ENCODE data around the gene MORC3.

DNA sequence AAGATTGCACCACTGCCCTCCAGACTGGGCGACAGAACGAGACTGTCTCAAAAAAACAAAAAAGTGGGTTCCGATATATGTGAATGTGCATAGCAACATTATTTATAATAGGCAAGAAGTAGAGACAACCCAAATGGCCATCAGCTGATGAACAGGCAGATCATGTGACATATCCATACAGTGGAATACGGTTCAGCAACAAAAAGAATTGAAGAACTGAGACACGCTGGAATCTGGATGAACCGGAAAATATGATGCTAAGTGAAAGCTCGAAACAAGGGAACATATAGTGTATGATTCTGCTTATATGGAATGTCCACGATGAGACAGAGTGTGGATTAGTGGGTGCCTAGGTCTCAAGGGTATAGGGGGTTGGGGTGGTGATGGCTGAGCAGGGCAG, 28.5 kb upstream of the MORC3 start:
- TF ChIP-seq, protein P1, sequence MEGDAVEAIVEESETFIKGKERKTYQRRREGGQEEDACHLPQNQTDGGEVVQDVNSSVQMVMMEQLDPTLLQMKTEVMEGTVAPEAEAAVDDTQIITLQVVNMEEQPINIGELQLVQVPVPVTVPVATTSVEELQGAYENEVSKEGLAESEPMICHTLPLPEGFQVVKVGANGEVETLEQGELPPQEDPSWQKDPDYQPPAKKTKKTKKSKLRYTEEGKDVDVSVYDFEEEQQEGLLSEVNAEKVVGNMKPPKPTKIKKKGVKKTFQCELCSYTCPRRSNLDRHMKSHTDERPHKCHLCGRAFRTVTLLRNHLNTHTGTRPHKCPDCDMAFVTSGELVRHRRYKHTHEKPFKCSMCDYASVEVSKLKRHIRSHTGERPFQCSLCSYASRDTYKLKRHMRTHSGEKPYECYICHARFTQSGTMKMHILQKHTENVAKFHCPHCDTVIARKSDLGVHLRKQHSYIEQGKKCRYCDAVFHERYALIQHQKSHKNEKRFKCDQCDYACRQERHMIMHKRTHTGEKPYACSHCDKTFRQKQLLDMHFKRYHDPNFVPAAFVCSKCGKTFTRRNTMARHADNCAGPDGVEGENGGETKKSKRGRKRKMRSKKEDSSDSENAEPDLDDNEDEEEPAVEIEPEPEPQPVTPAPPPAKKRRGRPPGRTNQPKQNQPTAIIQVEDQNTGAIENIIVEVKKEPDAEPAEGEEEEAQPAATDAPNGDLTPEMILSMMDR (IDR thresholded peaks at IDR 0.05; ENCODE audit: low read depth, low read length, poor library complexity, severe bottlenecking), result no peak
- TF ChIP-seq EZH2phosphoT487 (IDR thresholded peaks at IDR 0.05; ENCODE audit: borderline replicate concordance, low read length), result no peak
